NT2/D1 (cell line): ENCODE measurements around the gene NBPF11.
"Not testable (repeated sequence)": the region's sequence is repeated elsewhere in the genome, so short reads cannot be mapped to it uniquely, and the experiment has no call there.

Source experiments
- YY1 ChIP-seq: IDR thresholded peaks from 2 replicates; pipeline ENCODE4 v1.6.1; 2011; ENCODE audit not compliant: insufficient read length, insufficient read depth
- ZNF274 ChIP-seq: IDR thresholded peaks from 2 replicates; pipeline ENCODE4 v1.6.1; 2011; ENCODE audit warnings: mild to moderate bottlenecking, low read depth, low read length

GRCh38 chr1:148151371-148151819 is 686 bp downstream of the NBPF11 start:
- not testable (repeated sequence) for TF ChIP-seq ZNF274, YY1
